H1 (cell line): ENCODE data around the gene THBD. TPM values are rescaled to one million over a fixed set of nuclear protein-coding genes. Genes with fewer than 3 reads are reported as not detected.

Experiments used
- CTCF ChIA-PET: fragments of 300-600 bp; sonication (Branson Sonifier 250); formaldehyde crosslinking; loops from one replicate; lab custom pipeline; 2021; ENCODE audit not compliant: partially characterized antibody; lab: Charles Lee
- POLR2A ChIA-PET: fragments of 300-600 bp; sonication (Branson Sonifier 250); formaldehyde crosslinking; loops from one replicate; lab custom pipeline; 2021; ENCODE audit warnings: inconsistent platforms; ENCODE audit not compliant: partially characterized antibody; lab: Charles Lee
- DNase-seq, 2 experiments: peaks; one replicate each; pipeline versions ENCODE4 v3.0.0 to v3.0.0-alpha.2; 2010 to 2022; ENCODE audit warnings: low spot score in 2 of 2, low read depth in 1 of 2, mixed read lengths in 1 of 2
- FAIRE-seq: peaks from 2 replicates; lab custom pipeline; 2011; peaks lifted over from hg19 to GRCh38; lab: Jason Lieb, UNC
- H2AFZ ChIP-seq: 2 replicates; pipeline ENCODE4 v1.8.1; 2012; ENCODE audit warnings: low read length, inconsistent platforms
- H2AK5ac ChIP-seq: 2 replicates; pipeline ENCODE4 v1.6.1; 2013; ENCODE audit warnings: low read depth, low read length
- H2BK120ac ChIP-seq: replicated peaks from 2 replicates; pipeline ENCODE3; 2013; ENCODE audit warnings: low read depth, low read length, inconsistent platforms
- H2BK12ac ChIP-seq: 2 replicates; pipeline ENCODE4 v1.6.1; 2013; ENCODE audit warnings: low read depth, low read length
- H2BK15ac ChIP-seq: 2 replicates; pipeline ENCODE4 v1.6.1; 2013; ENCODE audit warnings: low read length
- H2BK20ac ChIP-seq: 2 replicates; pipeline ENCODE4 v1.6.1; 2013; ENCODE audit warnings: low read length
- H2BK5ac ChIP-seq: 2 replicates; pipeline ENCODE4 v1.6.1; 2013; ENCODE audit warnings: low read depth, low read length
- H3K14ac ChIP-seq: 2 replicates; pipeline ENCODE4 v1.6.1; 2013; ENCODE audit warnings: inconsistent platforms; ENCODE audit not compliant: insufficient read length
- H3K18ac ChIP-seq: 2 replicates; pipeline ENCODE4 v1.6.1; 2013; ENCODE audit warnings: low read length; ENCODE audit errors: extremely low read depth
- H3K23ac ChIP-seq: 2 replicates; pipeline ENCODE4 v1.6.1; 2013; ENCODE audit warnings: inconsistent platforms; ENCODE audit not compliant: insufficient read length
- H3K23me2 ChIP-seq: 2 replicates; pipeline ENCODE4 v1.6.1; 2013; ENCODE audit warnings: low read depth, low read length
- H3K27ac ChIP-seq: 2 replicates; pipeline ENCODE4 v1.6.1; 2011; ENCODE audit warnings: low read depth, low read length, inconsistent platforms
- H3K27me3 ChIP-seq, 4 experiments: replicated peaks in 1 of 4; 1 replicate in 1 of 4; 2 replicates in 3 of 4; pipeline versions ENCODE4 v1.6.1 to v1.8.1; 2011 to 2013; ENCODE audit warnings: low read length in 3 of 4, mild to moderate bottlenecking in 3 of 4, inconsistent platforms in 2 of 4, mixed read lengths in 2 of 4, moderate library complexity in 1 of 4; ENCODE audit not compliant: control insufficient read depth in 3 of 4, insufficient read depth in 3 of 4; ENCODE audit errors: extremely low read depth in 1 of 4
- H3K36me3 ChIP-seq, 4 experiments: 2 replicates each; pipeline versions ENCODE4 v1.6.1 to v1.8.1; 2011 to 2013; ENCODE audit warnings: mild to moderate bottlenecking in 4 of 4, low read length in 3 of 4, moderate library complexity in 2 of 4, control low read depth in 1 of 4, inconsistent platforms in 1 of 4; ENCODE audit not compliant: insufficient read depth in 4 of 4, control insufficient read depth in 2 of 4
- H3K4ac ChIP-seq: replicated peaks from 2 replicates; pipeline ENCODE3; 2013; ENCODE audit warnings: low read length, low read depth, mixed read lengths, inconsistent platforms; ENCODE audit not compliant: insufficient read length
- H3K4me1 ChIP-seq, 4 experiments: replicated peaks in 1 of 4; 1 replicate in 1 of 4; 2 replicates in 3 of 4; pipeline versions ENCODE4 v1.6.1 to v1.8.1; 2011 to 2013; ENCODE audit warnings: low read length in 3 of 4, inconsistent platforms in 2 of 4, mixed read lengths in 1 of 4; ENCODE audit not compliant: insufficient read depth in 4 of 4, control insufficient read depth in 3 of 4
- H3K4me2 ChIP-seq, 2 experiments: 2 replicates each; pipeline versions ENCODE4 v1.6.1 to v1.8.1; 2011 to 2013; ENCODE audit warnings: low read depth in 2 of 2, low read length in 2 of 2, control low read depth in 1 of 2, inconsistent platforms in 1 of 2, mild to moderate bottlenecking in 1 of 2; ENCODE audit not compliant: insufficient read depth in 1 of 2
- H3K4me3 ChIP-seq, 4 experiments: fragments of 200-600, 300-600 bp in 1 of 4; sonication (generic), shearing (Covaris generic), sonication (Bioruptor Twin) in 1 of 4; 2 replicates each; pipeline versions ENCODE4 v1.5.1 to v1.8.1; 2011 to 2016; ENCODE audit warnings: low read length in 4 of 4, low read depth in 3 of 4, control low read depth in 2 of 4, inconsistent platforms in 2 of 4, mild to moderate bottlenecking in 2 of 4, mixed read lengths in 1 of 4, moderate library complexity in 1 of 4; ENCODE audit not compliant: insufficient read depth in 2 of 4; ENCODE audit errors: extremely low read depth in 1 of 4
- H3K56ac ChIP-seq: replicated peaks from 2 replicates; pipeline ENCODE3; 2013; ENCODE audit warnings: low read depth, mild to moderate bottlenecking, mixed read lengths, low read length, inconsistent platforms; ENCODE audit not compliant: insufficient read length
- H3K79me1 ChIP-seq: 2 replicates; pipeline ENCODE4 v1.6.1; 2013; ENCODE audit warnings: low read depth, low read length, control low read depth
- H3K79me2 ChIP-seq, 2 experiments: 2 replicates each; pipeline versions ENCODE4 v1.6.1 to v1.8.1; 2012 to 2013; ENCODE audit warnings: low read length in 2 of 2, mild to moderate bottlenecking in 2 of 2, inconsistent platforms in 1 of 2; ENCODE audit not compliant: insufficient read depth in 2 of 2, control insufficient read depth in 1 of 2
- H3K9ac ChIP-seq, 4 experiments: replicated peaks in 1 of 4; 1 replicate in 1 of 4; 2 replicates in 3 of 4; pipeline versions ENCODE4 v1.6.1 to v1.8.1; 2011 to 2013; ENCODE audit warnings: low read depth in 3 of 4, low read length in 3 of 4, control low read depth in 2 of 4, mild to moderate bottlenecking in 2 of 4, moderate library complexity in 2 of 4, inconsistent platforms in 1 of 4; ENCODE audit errors: extremely low read depth in 1 of 4
- H3K9me3 ChIP-seq, 2 experiments: 2 replicates each; pipeline versions ENCODE4 v1.6.1 to v1.8.1; 2012 to 2013; ENCODE audit warnings: mild to moderate bottlenecking in 2 of 2, moderate library complexity in 2 of 2, control low read depth in 1 of 2, inconsistent platforms in 1 of 2, low read depth in 1 of 2, low read length in 1 of 2, mixed read lengths in 1 of 2; ENCODE audit not compliant: insufficient read depth in 2 of 2
- H4K20me1 ChIP-seq, 2 experiments: replicated peaks in 1 of 2; 2 replicates each; pipeline versions ENCODE3 to v1.8.1; 2011 to 2013; ENCODE audit warnings: inconsistent platforms in 2 of 2, low read length in 2 of 2, mild to moderate bottlenecking in 1 of 2; ENCODE audit not compliant: insufficient read depth in 2 of 2, control insufficient read depth in 1 of 2
- H4K5ac ChIP-seq: 2 replicates; pipeline ENCODE4 v1.6.1; 2013; ENCODE audit warnings: low read length, low read depth, mixed read lengths, inconsistent platforms; ENCODE audit not compliant: insufficient read length
- H4K8ac ChIP-seq: 2 replicates; pipeline ENCODE4 v1.8.0; 2013; ENCODE audit warnings: mild to moderate bottlenecking, moderate library complexity, low read length, inconsistent platforms; ENCODE audit not compliant: insufficient read depth; ENCODE audit errors: extremely low read depth
- H4K91ac ChIP-seq: replicated peaks from 2 replicates; pipeline ENCODE3; 2013; ENCODE audit warnings: low read length, mixed read lengths, inconsistent platforms; ENCODE audit not compliant: insufficient read length
- CBX5 ChIP-seq: fragments of 300-800, 300-1000 bp; sonication (generic); IDR thresholded peaks from 2 replicates; pipeline ENCODE4 v1.7.1; 2016; ENCODE audit warnings: antibody characterized with exemption, low read length, low read depth
- EGR1 ChIP-seq: IDR thresholded peaks from 2 replicates; pipeline ENCODE4 v1.6.1; 2011; ENCODE audit warnings: low read depth, low read length, borderline replicate concordance
- EP300 ChIP-seq, 2 experiments: IDR thresholded peaks; 1 replicate in 1 of 2; 2 replicates in 1 of 2; pipeline ENCODE4 v1.6.1; 2011 to 2012; ENCODE audit warnings: low read depth in 2 of 2, low read length in 2 of 2, mild to moderate bottlenecking in 2 of 2, borderline replicate concordance in 1 of 2, inconsistent platforms in 1 of 2, moderate library complexity in 1 of 2
- KDM1A ChIP-seq: fragments of 200-600, 300-600 bp; sonication (generic); IDR thresholded peaks from 2 replicates; pipeline ENCODE4 v1.7.1; 2016; ENCODE audit warnings: mild to moderate bottlenecking, low read length, borderline replicate concordance
- NRF1 ChIP-seq: IDR thresholded peaks from 2 replicates; pipeline ENCODE4 v1.6.1; 2011; ENCODE audit warnings: mild to moderate bottlenecking, low read depth, low read length, improper control_type of control experiment
- RNF2 ChIP-seq: fragments of 200-900, 300-1000 bp; sonication (generic); IDR thresholded peaks from 2 replicates; pipeline ENCODE4 v1.7.1; 2016; ENCODE audit warnings: borderline replicate concordance, low read depth, mild to moderate bottlenecking, antibody characterized with exemption, low read length; ENCODE audit not compliant: poor library complexity, severe bottlenecking; ENCODE audit errors: missing control alignments
- TEAD4 ChIP-seq: IDR thresholded peaks from 2 replicates; pipeline ENCODE4 v1.6.1; 2012; ENCODE audit warnings: low read depth, low read length, inconsistent platforms, mixed read lengths
- WGBS, 2 experiments: shearing (Covaris generic) in 1 of 2; methylation state at CpG; one replicate each; pipeline versions ENCODE4 v1.1.6 to v1.1.7; 2013 to 2015; ENCODE audit warnings: low lambda C conversion rate in 2 of 2, mixed read lengths in 2 of 2, inconsistent platforms in 1 of 2, low coverage in 1 of 2, missing lambda C conversion rate in 1 of 2; ENCODE audit not compliant: insufficient replicate concordance in 2 of 2, insufficient coverage in 1 of 2, insufficient read length in 1 of 2; ENCODE audit errors: extremely low coverage in 1 of 2, missing lambda C conversion rate in 1 of 2; 5-methylcytosine and 5-hydroxymethylcytosine counted together
- polyA plus RNA-seq, 7 experiments: library from polyadenylated mRNA; depleted of rRNA in 3 of 7; stranded (reverse) in 5 of 7; unstranded in 2 of 7; fragments of >200 nt in 5 of 7; fragments of 200-250 nt in 2 of 7; gene quantifications; 1 replicate in 5 of 7; 2 replicates in 1 of 7; 4 replicates in 1 of 7; pipeline versions ENCODE4 v1.2.1 to v1.2.3, GENCODE V29; 2011 to 2013; ENCODE audit warnings: missing spikeins in 2 of 7, mixed read lengths in 2 of 7
- total RNA-seq: library from RNA; stranded (reverse); fragmentation: NEBNext Ultra II Directional; extraction: Animal tissue kit (Norgen Biotek cat#: 25700); gene quantifications from 2 replicates; pipeline ENCODE4 v1.2.1, GENCODE V29; 2021
- TF ChIP-seq, protein P1 (sequence below), 3 experiments: IDR thresholded peaks; 1 replicate in 2 of 3; 2 replicates in 1 of 3; pipeline versions ENCODE4 v1.5.1 to v1.6.1; 2011; ENCODE audit warnings: low read length in 3 of 3, mild to moderate bottlenecking in 3 of 3, inconsistent platforms in 2 of 3, low read depth in 1 of 3, moderate library complexity in 1 of 3; ENCODE audit not compliant: insufficient read depth in 1 of 3; ENCODE audit errors: control extremely low read depth in 1 of 3
- TF ChIP-seq, protein P2 (sequence below): IDR thresholded peaks from 2 replicates; pipeline ENCODE4 v1.6.1; 2012; ENCODE audit warnings: low read length, inconsistent platforms

Gene THBD
- total and polyA plus RNA-seq, 2 of the 8 experiments (the other 6 are each of a cell fraction or from before 2014, with no cell fraction given): 0.21 to 0.43 TPM

DNA sequence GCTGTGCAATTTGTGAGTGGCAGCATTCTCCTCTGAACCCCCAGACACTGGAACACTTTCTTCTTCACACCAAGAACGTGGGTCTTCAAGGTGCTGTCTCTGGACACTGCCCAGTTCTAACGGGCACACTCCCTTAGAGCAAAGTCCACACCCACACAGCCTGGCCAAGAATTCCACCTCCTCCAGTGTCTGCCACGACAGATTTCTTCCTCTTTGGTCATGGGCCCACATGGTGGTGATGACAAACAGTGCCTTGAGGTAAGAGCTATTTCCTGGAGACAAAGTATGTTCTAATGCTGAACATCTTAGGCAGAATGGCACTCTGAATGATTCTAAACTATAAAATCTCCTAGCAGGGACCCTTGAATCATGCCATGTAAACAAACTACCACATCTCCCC lies 39.8 kb downstream of the THBD start:
- no peak overlapping the region for H3K27ac ChIP-seq
- no peak overlapping the region for H3K56ac ChIP-seq
- H3K23ac ChIP-seq: no peak overlapping the region
- H3K23me2 ChIP-seq: no peaks in the 10 kb centered on the region
- no peaks in the 10 kb centered on the region for H3K79me2 ChIP-seq
- no peaks in the 10 kb centered on the region for H3K79me1 ChIP-seq
- no peak overlapping the region for H2AK5ac ChIP-seq
- H3K4me3 ChIP-seq: no peak overlapping the region
- H4K5ac ChIP-seq: no peak overlapping the region
- no peaks in the 10 kb centered on the region for H3K36me3 ChIP-seq
- FAIRE-seq (no peak), DNase-seq (no peak)
- no peaks in the 10 kb centered on the region for H3K27me3 ChIP-seq
- H3K4ac ChIP-seq: no peak overlapping the region
- CTCF ChIA-PET: interaction anchor here (1.0 to 1.1 kb wide), 2 partner anchors 192 to 317 kb away, joined by 3 read pairs; no protein-coding TSS in a partner anchor
- no peak overlapping the region for H2AFZ ChIP-seq
- no peak overlapping the region for H3K4me2 ChIP-seq
- POLR2A ChIA-PET: no interaction called here
- H3K9ac ChIP-seq: no peak overlapping the region
- no peaks in the 10 kb centered on the region for H3K9me3 ChIP-seq
- no peak overlapping the region for H4K8ac ChIP-seq
- H2BK12ac ChIP-seq: no peak overlapping the region
- no peaks in the 10 kb centered on the region for H4K20me1 ChIP-seq
- H3K14ac ChIP-seq: no peak overlapping the region
- no peak overlapping the region for H3K18ac ChIP-seq
- no peak overlapping the region for H2BK120ac ChIP-seq
- H3K4me1 ChIP-seq: peaks cover 0 to 4% (median 3%) of the 10 kb centered on the region in 4 experiments; a peak in 3 of 7 replicates
- no peak overlapping the region for H4K91ac ChIP-seq
- no peak overlapping the region for H2BK5ac ChIP-seq
- no peak overlapping the region for H2BK20ac ChIP-seq
- H2BK15ac ChIP-seq: no peak overlapping the region
- WGBS, 2 experiments: 96% methylated on average over 3 of the region's 3 CpGs; no CpG with 5 or more reads in 1 of the 2 experiments
- no peak for TF ChIP-seq CBX5
- TF ChIP-seq KDM1A: no peak
- no peak for TF ChIP-seq NRF1
- no peak for TF ChIP-seq RNF2
- no peak for TF ChIP-seq TEAD4
- TF ChIP-seq EP300 (IDR thresholded peaks at IDR 0.05; ENCODE audit: borderline replicate concordance in 1 of 2, low read depth in 2 of 2, low read length in 2 of 2): no peak
- TF ChIP-seq, protein P1, sequence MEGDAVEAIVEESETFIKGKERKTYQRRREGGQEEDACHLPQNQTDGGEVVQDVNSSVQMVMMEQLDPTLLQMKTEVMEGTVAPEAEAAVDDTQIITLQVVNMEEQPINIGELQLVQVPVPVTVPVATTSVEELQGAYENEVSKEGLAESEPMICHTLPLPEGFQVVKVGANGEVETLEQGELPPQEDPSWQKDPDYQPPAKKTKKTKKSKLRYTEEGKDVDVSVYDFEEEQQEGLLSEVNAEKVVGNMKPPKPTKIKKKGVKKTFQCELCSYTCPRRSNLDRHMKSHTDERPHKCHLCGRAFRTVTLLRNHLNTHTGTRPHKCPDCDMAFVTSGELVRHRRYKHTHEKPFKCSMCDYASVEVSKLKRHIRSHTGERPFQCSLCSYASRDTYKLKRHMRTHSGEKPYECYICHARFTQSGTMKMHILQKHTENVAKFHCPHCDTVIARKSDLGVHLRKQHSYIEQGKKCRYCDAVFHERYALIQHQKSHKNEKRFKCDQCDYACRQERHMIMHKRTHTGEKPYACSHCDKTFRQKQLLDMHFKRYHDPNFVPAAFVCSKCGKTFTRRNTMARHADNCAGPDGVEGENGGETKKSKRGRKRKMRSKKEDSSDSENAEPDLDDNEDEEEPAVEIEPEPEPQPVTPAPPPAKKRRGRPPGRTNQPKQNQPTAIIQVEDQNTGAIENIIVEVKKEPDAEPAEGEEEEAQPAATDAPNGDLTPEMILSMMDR (IDR thresholded peaks at IDR 0.05; ENCODE audit: control extremely low read depth in 1 of 3, insufficient read depth in 1 of 3, low read depth in 1 of 3, low read length in 3 of 3): no peak
- no peak for TF ChIP-seq EGR1
- TF ChIP-seq, protein P2, sequence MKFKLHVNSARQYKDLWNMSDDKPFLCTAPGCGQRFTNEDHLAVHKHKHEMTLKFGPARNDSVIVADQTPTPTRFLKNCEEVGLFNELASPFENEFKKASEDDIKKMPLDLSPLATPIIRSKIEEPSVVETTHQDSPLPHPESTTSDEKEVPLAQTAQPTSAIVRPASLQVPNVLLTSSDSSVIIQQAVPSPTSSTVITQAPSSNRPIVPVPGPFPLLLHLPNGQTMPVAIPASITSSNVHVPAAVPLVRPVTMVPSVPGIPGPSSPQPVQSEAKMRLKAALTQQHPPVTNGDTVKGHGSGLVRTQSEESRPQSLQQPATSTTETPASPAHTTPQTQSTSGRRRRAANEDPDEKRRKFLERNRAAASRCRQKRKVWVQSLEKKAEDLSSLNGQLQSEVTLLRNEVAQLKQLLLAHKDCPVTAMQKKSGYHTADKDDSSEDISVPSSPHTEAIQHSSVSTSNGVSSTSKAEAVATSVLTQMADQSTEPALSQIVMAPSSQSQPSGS: no peak
